PC-9 (cell line): ENCODE measurements around the gene DDR1. TPM values are rescaled to one million over a fixed set of nuclear protein-coding genes. Genes with fewer than 3 reads are reported as not detected.

Experiments used
- BruUV-seq: library from RNA; stranded (reverse); fragments of 400-500 nt; replicated peaks from 2 replicates; lab custom pipeline; 2021; lab: Mats Ljungman, UMichigan
- CTCF ChIA-PET: fragments of 300-600 bp; sonication (Branson Sonifier 250); formaldehyde crosslinking; loops from one replicate; lab custom pipeline; 2022; ENCODE audit warnings: antibody characterized with exemption; lab: Charles Lee
- POLR2A ChIA-PET: fragments of 300-600 bp; sonication (Branson Sonifier 250); formaldehyde crosslinking; loops from one replicate; lab custom pipeline; 2022; ENCODE audit warnings: antibody characterized with exemption; ENCODE audit not compliant: unreplicated experiment; lab: Charles Lee
- DNase-seq, 2 experiments: peaks; one replicate each; pipeline versions ENCODE4 v3.0.0 to v3.0.0-alpha.2; 2015 to 2022; ENCODE audit warnings: mixed read lengths in 1 of 2
- H2AFZ ChIP-seq: fragments of 200-600 bp; sonication (generic); 2 replicates; pipeline ENCODE4 v1.8.1; 2017; ENCODE audit warnings: antibody characterized with exemption
- H3F3A ChIP-seq: fragments of 200-600 bp; sonication (generic); 2 replicates; pipeline ENCODE4 v1.8.1; 2017; ENCODE audit warnings: antibody characterized with exemption, mild to moderate bottlenecking, low read depth; ENCODE audit not compliant: insufficient read depth
- H3K27ac ChIP-seq: fragments of 200-600 bp; sonication (generic); 2 replicates; pipeline ENCODE4 v1.6.1; 2016; ENCODE audit warnings: mixed run types
- H3K27me3 ChIP-seq: fragments of 200-600 bp; sonication (generic); 2 replicates; pipeline ENCODE4 v1.6.1; 2016; ENCODE audit warnings: low read depth, mixed run types; ENCODE audit not compliant: insufficient read depth
- H3K36me3 ChIP-seq: fragments of 200-600 bp; sonication (generic); 2 replicates; pipeline ENCODE4 v1.6.1; 2016; ENCODE audit warnings: low read depth, mixed run types
- H3K4me1 ChIP-seq: fragments of 200-600 bp; sonication (generic); replicated peaks from 2 replicates; pipeline ENCODE4 v1.6.1; 2016; ENCODE audit warnings: mixed run types; ENCODE audit not compliant: insufficient read depth
- H3K4me2 ChIP-seq: fragments of 200-600 bp; sonication (generic); 2 replicates; pipeline ENCODE4 v1.6.1; 2017; ENCODE audit warnings: mixed run types
- H3K4me3 ChIP-seq: fragments of 200-600 bp; sonication (generic); 2 replicates; pipeline ENCODE4 v1.6.1; 2016; ENCODE audit warnings: mixed run types
- H3K79me2 ChIP-seq: fragments of 200-600 bp; sonication (generic); 2 replicates; pipeline ENCODE4 v1.6.1; 2017; ENCODE audit warnings: low read depth, mixed run types
- H3K9me2 ChIP-seq: fragments of 200-600 bp; sonication (generic); 2 replicates; pipeline ENCODE4 v1.8.1; 2017; ENCODE audit warnings: mild to moderate bottlenecking; ENCODE audit not compliant: insufficient read depth
- H3K9me3 ChIP-seq: fragments of 200-600 bp; sonication (generic); 2 replicates; pipeline ENCODE4 v1.8.1; 2016; ENCODE audit warnings: low read depth; ENCODE audit not compliant: insufficient read depth
- H4K20me1 ChIP-seq: fragments of 200-600 bp; sonication (generic); 2 replicates; pipeline ENCODE4 v1.8.1; 2017; ENCODE audit not compliant: insufficient read depth
- EZH2 ChIP-seq: fragments of 200-600 bp; sonication (generic); IDR thresholded peaks from 2 replicates; pipeline ENCODE4 v1.8.0; 2017; ENCODE audit warnings: antibody characterized with exemption, low read depth
- intact Hi-C: fragments of 100-400 bp; cut with micrococcal nuclease; formaldehyde crosslinking; loops from one replicate; pipeline ENCODE4 v1.10.0; 2022; ENCODE audit not compliant: unreplicated experiment
- total RNA-seq: library from RNA; stranded (reverse); gene quantifications from 2 replicates; pipeline ENCODE4 v1.2.3, GENCODE V29; 2021
- TF ChIP-seq, protein P1 (sequence below): fragments of 200-600 bp; sonication (generic); conservative IDR thresholded peaks from 2 replicates; pipeline ENCODE4 v1.6.1; 2017; ENCODE audit warnings: mixed run types, antibody characterized with exemption, mild to moderate bottlenecking, moderate library complexity

DDR1 gene
- total RNA-seq, 1 experiment from 2014 or later: 267 TPM

DNA sequence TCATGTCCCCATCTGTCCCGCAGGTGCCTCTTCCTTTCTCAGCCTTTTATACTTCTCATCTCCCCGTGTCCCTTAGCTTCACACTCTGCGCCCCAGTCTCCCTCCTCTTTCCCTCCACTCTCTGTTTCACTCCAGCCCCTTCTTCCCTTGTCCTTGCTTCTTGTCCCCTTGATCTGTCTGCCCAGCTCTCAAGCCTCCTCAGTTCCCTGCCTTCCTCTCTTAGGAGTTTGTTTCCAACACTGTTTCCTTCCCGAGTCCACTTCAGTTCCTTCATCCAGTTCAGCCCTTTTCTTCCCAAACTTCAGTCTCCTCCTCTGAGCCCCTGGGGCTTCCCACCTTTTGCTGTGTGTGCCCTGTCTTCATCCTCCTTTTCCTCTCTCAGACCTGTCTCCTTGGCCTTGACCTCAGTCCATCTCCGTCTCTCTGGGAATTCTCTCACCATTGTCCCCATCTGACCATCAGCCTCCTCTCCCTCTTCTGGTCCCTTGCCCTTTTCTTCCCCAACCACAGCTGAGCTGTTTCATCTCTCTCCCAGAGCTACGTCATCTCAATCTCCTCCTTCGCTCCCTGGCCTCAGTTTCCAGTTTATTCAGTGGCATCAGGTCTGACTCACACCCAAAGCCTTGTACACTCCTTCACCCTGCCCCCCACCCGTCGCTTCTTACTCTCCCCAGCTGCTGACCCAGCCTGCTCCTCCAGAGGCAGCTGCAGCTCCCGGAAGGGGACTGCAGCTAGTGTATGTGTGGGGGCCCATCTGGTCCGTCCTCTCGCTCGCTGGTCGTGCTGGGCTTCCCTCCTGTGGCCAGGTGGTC, 2.7 kb upstream of the DDR1 start:
- Histone ChIP-seq H3K36me3 (no peaks in the 10 kb centered on the region), H3K27me3 (no peaks in the 10 kb centered on the region), H2AFZ (no peak overlapping the region), H3K27ac (peak overlapping the region; percentile 94), H4K20me1 (peaks cover 4% of the 10 kb centered on the region), H3K4me1 (peaks cover 32% of the 10 kb centered on the region), H3K9me3 (no peaks in the 10 kb centered on the region), H3K9me2 (no peaks in the 10 kb centered on the region), H3K4me2 (peak overlapping the region; percentile 99), H3F3A (peaks cover 41% of the 10 kb centered on the region), H3K79me2 (peaks cover 32% of the 10 kb centered on the region), H3K4me3 (no peak overlapping the region)
- TF ChIP-seq, protein P1, sequence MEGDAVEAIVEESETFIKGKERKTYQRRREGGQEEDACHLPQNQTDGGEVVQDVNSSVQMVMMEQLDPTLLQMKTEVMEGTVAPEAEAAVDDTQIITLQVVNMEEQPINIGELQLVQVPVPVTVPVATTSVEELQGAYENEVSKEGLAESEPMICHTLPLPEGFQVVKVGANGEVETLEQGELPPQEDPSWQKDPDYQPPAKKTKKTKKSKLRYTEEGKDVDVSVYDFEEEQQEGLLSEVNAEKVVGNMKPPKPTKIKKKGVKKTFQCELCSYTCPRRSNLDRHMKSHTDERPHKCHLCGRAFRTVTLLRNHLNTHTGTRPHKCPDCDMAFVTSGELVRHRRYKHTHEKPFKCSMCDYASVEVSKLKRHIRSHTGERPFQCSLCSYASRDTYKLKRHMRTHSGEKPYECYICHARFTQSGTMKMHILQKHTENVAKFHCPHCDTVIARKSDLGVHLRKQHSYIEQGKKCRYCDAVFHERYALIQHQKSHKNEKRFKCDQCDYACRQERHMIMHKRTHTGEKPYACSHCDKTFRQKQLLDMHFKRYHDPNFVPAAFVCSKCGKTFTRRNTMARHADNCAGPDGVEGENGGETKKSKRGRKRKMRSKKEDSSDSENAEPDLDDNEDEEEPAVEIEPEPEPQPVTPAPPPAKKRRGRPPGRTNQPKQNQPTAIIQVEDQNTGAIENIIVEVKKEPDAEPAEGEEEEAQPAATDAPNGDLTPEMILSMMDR: no peak
- TF ChIP-seq EZH2: no peak
- intact Hi-C loops: loop anchor here (1.0 to 2.0 kb wide), 2 partner anchors 53 to 199 kb away; no protein-coding TSS in a partner anchor
- ChIA-PET CTCF (interaction anchor here (0.5 to 2.2 kb wide), 7 partner anchors 26 to 233 kb away, joined by 3 to 11 read pairs (median 4); partner anchors contain the start of genes GTF2H4, PSORS1C1 and VARS2), POLR2A (interaction anchor here (0.6 to 1.1 kb wide), 3 partner anchors 137 to 679 kb away, joined by 3 to 14 read pairs (median 9); partner anchors contain the start of gene IER3)
- BruUV-seq: no TSS peak
- DNase-seq: no peak

DNA sequence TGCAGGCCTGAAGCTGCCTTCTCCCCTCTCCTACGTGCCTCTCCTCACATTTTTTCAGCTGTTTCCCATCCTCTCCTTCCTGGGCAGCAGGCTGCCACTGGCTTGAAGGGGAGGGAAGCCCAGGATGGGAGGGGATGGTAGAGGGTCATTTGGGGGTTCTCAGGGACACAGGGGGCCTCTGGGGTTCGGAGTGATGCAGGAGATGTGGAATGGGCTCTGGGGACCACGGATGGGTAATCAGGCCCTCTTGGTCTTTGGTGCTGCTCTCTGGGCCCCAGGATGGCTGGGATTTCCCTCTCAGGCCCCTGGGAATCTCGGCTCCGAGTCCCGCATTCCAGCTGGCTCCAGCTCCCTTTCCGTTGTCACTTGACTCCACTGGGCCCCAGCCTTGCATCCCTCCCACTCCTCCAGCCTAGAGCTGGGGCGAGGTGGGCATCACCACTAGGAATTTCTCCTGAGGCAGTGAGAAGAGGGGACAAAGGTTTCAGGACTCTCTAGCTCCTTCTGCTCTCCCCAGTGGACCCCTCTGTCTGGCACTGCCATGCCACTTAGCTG, 2.0 kb upstream of the DDR1 start:
- Histone ChIP-seq H3K4me2 (peak overlapping the region; percentile 99), H3K4me3 (peak overlapping the region; percentile 98), H3F3A (peaks cover 47% of the 10 kb centered on the region), H3K9me2 (no peaks in the 10 kb centered on the region), H3K79me2 (peaks cover 39% of the 10 kb centered on the region), H3K4me1 (peaks cover 37% of the 10 kb centered on the region), H4K20me1 (peaks cover 11% of the 10 kb centered on the region), H3K27me3 (no peaks in the 10 kb centered on the region), H2AFZ (no peak overlapping the region), H3K9me3 (no peaks in the 10 kb centered on the region), H3K36me3 (no peaks in the 10 kb centered on the region), H3K27ac (peak overlapping the region; percentile 94)
- ChIA-PET CTCF (interaction anchor here (0.5 to 2.2 kb wide), 12 partner anchors 25 to 646 kb away, joined by 3 to 12 read pairs (median 4); partner anchors contain the start of genes GTF2H4, PSORS1C1 and VARS2), POLR2A (interaction anchor here (0.5 to 1.6 kb wide), 10 partner anchors 17 to 678 kb away, joined by 3 to 24 read pairs (median 7); partner anchors contain the start of genes GTF2H4 and IER3)
- no peak for TF ChIP-seq EZH2
- TF ChIP-seq, protein P1: no peak
- peak in 1 of 2 experiments; percentile 7 for DNase-seq
- intact Hi-C loops: loop anchor here (1.0 to 2.0 kb wide), 2 partner anchors 54 to 199 kb away; no protein-coding TSS in a partner anchor
- no TSS peak for BruUV-seq
